Activated CD8-positive, alpha-beta memory T cell treated with anti-CD3 and anti-CD28 coated beads, Interleukin-2, amount 50 U/mL, for 1 hour (primary cell): ENCODE results near the gene DAND5.
A peak's percentile ranks its signal among the peaks of the same experiment; 100 is the strongest.

ENCODE experiments used
- DNase-seq: peaks from one replicate; pipeline ENCODE4 v3.0.0-alpha.2; 2020; ENCODE audit errors: extremely low read depth

The DAND5 gene, protein sequence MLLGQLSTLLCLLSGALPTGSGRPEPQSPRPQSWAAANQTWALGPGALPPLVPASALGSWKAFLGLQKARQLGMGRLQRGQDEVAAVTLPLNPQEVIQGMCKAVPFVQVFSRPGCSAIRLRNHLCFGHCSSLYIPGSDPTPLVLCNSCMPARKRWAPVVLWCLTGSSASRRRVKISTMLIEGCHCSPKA

DNA sequence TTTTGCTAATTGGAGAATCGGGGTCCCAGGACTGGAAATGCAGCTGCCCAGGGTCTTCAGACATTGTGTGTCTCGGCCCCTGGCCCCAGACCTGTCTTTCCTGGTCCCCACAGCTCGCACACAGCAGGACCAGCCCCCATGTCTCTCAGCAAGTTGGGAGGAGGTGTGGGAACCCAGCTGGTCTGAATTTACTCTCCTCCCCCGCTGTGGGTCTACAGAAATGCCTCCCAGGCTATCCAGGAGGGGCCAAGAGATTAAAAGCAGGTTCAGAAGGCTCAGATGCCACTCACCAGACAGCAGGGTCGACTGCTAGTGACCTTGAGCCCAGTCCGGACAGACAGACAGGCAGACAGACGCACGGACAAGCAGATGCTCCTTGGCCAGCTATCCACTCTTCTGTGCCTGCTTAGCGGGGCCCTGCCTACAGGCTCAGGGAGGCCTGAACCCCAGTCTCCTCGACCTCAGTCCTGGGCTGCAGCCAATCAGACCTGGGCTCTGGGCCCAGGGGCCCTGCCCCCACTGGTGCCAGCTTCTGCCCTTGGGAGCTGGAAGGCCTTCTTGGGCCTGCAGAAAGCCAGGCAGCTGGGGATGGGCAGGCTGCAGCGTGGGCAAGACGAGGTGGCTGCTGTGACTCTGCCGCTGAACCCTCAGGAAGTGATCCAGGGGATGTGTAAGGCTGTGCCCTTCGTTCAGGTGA, at the start of gene DAND5:
TSS of gene DAND5 (plus strand) at position 285 of the 697 bp plus-strand sequence. CDS start at position 370, 85 bp downstream.
- DNase-seq = no peak

DNA sequence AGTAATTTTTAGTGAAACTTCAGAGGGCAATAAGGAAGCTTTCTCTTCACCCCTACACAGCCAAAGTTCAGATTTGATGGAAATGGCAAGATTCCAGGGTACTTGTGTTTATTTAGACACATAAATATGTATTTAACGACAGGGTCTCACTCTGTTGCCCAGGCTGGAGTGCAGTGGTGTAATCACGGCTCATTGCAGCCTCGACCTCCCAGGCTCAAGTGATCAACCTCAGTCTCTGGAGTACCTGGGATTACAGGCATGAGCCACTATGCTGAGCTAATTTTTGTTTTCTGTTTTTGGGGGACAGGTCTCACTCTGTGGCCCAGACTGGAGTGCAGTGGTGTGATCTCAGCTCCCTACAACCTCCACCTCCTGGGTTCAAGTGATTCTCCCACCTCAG, 48.3 kb upstream of the DAND5 start:
- no peak for DNase-seq

DNA sequence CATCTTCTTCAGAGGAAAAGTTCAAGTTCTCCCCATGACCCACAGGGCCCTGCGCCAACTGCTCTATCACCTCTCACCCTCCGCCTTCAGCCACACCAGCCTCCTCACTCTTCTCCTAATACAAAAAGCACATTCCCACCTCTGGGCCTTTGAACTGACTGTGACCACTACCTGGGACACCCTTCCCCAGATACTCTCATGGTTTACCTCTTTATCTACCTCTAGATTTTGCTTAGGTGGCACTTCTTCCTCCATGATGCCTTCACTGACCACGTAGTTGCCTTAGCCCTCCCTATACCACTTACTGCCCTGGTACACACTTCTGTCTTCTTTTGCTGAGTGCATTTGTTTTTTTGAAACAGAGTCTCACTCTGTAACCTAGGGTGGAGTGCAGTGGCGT, 46.4 kb upstream of the DAND5 start:
- no peak for DNase-seq

DNA sequence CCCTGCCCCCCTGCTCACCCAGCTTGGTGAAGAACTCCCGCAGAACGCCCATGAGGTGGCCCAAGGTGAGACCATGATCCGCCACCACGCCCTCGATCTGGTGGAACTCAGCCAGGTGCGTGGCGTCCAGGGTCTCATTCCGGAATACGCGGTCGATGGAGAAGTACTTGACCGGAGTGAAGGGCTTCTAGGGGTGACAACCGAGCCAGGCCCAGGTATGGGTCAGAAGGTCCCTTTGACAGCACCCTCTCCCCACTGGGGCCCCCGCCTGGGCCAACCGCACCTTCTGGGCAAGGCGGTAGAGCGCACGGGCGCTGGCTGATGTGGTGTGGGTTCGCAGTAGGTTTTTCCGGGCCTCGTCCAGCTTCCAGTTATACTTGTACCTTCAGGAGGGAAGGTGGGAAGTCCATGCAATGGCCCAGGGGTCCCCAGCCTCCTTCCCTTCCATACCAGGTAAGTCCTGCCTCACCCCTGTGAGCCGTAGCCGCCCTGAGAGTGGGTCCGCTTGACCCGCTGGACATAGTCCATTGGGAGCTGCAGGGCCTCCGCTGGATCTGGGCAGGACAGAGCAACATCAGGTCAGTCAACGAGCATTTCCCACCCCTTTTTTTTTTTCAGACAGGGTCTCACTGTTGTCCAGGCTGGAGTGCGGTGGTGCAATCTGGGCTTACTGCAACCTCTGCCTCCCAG, 44.6 kb upstream of the DAND5 start:
- no peak for DNase-seq

DNA sequence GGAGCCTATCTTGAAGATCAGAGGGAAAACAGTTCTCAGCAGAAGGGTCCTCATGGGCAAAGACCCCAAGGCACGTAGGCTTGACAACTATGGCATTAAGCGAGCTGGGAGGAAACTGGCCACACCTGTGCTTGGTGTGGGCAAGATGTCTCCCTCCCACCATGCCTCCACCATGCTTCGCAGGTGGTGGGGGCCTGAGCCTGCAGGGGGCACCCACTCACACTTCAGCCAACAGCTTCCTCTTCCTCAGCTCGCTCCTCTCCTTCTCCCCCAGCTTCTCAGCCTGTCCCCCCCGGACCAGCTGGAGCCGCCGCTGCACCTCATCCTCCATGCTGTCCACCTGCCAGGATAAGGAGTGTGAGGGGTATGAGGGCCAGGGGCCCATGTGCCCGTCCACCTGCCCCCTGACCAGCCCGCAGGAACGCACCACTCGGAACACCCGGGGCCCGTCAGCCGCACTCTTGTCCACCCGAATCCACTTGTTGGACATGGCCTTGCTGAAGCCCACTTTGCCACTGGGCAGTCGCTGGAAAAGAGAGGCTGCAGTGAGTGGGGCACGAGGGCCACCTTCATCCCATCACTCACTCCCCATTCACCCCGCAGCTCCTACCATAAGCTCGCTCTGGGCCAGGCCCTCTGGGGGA, 39.3 kb upstream of the DAND5 start:
- no peak for DNase-seq

DNA sequence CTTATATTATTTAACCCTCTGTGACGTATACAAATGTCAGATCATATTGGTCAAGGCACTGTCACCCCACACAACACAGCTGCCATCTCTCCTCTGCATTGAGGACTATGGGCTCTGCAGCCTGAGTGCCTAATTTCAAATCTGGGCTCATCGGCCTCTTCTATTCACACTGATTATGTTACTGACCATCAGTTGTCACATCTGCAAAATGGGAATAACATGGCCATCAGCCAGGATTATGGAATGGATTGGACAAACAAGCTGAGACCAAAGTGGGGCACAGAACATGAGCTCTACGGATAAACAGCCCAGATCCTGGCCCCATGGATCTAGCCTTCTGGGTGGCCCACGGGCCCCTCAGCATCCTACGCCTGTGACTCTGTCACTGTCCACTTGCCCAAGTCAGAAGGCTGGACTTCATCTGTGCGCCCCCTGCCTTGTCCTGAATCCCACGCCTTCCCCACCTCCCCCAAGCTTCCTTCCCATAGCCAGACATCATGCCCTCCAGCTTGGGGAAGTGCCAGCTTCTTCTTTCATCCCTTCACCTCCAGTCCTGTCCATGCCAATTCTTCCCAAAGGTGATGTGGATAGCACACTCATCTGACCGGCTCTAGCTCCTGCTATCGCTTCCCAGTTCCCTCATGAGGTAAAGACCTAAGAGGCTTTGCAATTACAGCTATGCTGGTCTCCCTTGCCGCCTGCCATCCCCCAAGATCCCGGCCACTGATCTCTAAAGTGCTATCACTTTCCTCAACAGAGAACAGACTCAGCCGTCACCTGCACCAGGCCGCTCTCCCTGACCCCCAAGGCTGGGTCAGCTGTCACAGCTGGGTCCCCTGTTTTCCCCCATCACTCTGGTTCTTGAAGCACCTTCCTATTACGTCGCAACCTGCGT, 36.7 kb upstream of the DAND5 start:
- DNase-seq = no peak

DNA sequence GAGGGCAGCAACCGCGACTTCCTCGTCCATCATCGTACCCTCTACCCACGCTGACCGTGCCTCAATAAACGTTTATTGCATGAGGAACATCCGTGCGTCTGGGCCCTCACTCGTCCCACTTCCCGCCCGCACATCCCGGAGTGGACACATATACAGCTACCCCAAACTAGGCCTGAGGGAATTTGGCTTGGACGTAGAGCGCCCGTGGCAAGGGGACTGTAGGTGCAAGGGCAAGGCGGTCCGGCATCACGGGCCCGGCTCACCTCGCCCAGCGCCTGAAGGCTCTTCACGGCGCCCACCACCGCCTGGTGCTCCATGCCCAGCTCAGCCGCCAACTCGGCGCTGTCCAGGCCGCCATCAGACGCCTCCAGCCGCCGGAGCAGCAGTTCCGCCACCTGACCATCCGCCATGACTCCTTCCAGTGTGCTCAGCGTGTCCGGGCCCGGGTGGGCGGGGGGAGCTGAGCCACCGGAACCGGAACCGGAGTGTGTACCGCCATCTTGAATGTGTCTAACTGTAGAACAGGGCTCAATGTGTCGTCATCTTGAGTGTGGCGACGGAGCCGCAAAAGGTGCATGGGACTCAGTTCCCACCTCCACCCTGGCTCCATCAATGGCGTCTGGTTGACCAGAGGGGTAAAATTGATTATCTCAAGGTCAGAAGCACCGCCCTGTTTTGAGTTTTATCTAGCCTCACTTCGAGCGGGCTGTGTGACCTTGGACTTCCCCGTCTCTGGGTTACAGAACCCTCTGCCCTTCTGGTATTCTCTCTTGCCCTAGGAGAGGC, 35.9 kb upstream of the DAND5 start, which contains the start of gene FARSA:
TSS of gene FARSA (minus strand) at position 425 of the 786 bp plus-strand sequence. CDS start at position 410, 15 bp downstream.
- peak; percentile 69 for DNase-seq

DNA sequence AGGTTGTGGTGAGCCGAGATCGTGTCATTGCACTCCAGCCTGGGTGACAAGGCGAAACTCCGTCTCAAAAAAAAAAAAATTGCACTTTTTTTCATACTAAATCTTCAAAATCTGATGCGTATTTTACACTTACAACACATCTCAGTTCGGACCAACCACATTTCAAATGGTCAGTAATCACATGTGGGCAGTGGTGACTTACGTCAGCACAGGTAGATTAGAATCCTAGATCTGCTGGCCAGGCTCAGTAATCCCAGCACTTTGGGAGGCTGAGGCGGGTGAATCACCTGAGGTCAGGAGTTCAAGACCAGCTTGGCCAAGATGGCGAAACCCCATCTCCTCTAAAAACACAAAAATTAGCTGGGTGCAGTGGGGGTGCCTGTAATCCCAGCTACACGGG, 34.3 kb upstream of the DAND5 start:
- no peak for DNase-seq

DNA sequence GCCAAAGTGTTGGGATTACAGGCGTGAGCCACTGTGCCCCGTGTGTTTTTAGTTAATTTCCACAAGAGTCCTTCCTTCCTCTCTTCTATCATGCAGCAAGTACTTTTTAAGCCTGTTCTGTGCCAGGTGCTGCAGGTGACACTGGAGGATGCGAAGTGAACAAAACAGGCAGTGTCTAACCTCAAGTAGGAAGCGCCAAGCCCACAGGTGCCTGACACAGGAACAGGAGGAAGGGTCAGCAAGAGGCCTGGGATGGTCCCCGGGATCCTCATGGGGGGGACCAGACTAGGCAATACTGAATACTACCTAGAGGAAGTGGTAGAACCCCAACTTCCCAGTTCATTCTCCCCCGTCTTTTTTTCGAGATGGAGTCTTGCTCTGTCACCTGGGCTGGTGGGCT, 32.8 kb upstream of the DAND5 start:
- no peak for DNase-seq

DNA sequence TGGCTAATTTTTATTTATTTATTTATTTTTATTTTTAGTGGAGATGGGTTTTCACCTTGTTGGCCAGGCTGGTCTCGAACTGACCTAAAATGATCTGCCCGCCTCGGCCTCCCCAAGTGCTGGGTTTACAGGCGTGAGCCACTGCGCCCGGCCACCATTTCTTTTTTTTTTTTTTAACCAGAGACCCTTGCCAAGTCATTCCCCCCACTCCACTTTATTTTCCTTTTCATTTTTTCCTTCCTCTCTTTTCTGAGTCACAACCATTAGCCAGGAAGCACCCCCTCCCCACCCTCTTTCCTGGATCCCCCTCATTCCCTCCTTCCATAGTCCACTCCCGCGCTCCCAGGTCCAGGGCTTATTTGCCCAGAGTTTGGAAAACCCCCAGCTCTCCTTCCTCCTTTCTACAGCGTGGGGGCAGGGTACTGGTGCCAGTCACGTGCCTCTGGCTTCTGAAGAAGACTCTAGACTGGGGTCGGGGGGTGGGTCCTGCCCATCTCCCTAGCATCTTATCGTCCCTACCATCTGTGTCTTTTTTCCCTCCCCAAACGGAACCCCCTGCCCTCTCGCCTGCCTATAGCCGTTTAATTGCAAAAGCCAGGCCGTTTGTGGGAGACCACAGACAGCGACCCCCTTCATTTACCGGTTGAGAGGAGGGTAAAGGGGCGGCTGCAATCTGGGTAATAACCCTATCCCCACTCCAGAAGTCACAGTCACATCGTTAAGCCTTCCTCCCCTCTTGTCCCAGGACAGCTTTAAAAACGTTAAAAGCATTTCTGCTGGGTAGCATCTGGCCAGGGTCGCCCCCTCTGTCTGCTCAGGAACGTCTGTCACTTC, 32.1 kb upstream of the DAND5 start:
- DNase-seq = no peak

DNA sequence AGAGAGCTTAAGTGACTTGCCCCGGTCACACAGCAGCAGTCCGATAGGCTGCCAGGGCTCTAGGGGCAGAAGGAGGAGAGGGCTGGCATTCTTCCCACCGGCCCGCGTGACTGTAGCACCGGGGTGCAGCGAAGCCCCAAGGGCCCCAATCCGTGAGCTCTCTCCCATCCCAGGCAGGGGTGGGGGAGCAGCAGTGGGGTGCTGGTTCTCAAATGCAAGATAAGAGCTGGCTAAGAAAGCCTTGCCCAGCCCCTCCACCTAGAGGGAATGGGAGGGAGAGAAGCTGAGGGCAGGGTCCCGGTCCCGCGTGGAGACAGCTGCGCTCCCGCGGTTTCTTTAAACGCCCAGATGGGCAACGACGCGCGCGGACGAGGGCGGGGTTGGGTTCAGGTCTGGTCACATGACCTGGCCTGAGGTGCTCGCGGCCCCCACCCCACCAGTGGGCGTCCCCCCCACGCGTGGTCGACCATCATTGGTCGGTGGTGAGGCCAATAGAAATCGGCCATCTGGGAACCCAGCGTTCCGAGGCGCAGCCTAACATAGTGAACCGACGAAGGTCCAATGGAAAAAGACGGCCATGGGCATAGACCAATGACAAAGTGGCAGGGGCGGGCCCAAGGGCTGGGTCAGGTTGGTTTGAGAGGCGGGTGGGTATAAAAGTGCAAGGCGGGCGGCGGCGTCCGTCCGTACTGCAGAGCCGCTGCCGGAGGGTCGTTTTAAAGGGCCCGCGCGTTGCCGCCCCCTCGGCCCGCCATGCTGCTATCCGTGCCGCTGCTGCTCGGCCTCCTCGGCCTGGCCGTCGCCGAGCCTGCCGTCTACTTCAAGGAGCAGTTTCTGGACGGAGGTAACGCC, 31.2 kb upstream of the DAND5 start, which contains the start of gene CALR:
TSS of gene CALR (plus strand) at position 683 of the 852 bp plus-strand sequence. CDS start at position 754, 71 bp downstream.
- DNase-seq = peak; percentile 100

DNA sequence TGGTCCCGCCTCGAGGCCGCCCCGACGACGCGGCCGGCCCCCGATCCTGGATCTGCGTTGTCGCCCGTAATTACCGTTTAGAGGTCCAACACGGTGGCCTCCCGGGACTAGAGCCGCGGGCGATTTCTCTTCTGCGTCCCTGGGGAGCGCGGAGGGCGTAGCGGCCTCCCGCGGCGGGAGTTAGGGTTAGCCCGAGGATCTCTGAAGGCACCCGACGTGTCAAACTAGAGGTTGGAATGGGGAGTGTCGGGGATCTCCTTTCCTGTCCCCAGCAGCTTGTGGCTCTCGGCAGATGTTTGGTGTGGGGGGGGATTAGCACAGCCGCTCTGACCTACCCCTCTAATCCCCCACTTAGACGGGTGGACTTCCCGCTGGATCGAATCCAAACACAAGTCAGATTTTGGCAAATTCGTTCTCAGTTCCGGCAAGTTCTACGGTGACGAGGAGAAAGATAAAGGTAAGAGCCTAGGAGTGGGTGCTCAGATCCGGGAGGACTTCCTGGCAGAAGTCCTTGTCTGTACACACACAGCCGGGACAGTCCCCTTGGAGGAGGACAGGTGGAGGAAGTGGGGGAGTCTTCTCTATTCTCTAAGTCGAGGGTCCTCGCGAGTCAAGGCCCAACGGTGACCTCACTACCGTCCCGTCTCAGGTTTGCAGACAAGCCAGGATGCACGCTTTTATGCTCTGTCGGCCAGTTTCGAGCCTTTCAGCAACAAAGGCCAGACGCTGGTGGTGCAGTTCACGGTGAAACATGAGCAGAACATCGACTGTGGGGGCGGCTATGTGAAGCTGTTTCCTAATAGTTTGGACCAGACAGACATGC, 30.4 kb upstream of the DAND5 start:
- no peak for DNase-seq

DNA sequence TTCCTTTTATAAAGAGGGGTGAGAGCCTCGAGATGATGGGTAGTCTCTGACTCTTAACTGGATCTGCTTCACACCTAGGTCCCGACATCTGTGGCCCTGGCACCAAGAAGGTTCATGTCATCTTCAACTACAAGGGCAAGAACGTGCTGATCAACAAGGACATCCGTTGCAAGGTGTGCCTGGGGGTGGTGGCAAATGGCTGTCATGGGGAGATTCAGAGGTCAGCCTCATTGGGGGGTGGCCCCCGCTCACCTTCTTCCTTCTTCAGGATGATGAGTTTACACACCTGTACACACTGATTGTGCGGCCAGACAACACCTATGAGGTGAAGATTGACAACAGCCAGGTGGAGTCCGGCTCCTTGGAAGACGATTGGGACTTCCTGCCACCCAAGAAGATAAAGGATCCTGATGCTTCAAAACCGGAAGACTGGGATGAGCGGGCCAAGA, 29.4 kb upstream of the DAND5 start:
- no peak for DNase-seq

DNA sequence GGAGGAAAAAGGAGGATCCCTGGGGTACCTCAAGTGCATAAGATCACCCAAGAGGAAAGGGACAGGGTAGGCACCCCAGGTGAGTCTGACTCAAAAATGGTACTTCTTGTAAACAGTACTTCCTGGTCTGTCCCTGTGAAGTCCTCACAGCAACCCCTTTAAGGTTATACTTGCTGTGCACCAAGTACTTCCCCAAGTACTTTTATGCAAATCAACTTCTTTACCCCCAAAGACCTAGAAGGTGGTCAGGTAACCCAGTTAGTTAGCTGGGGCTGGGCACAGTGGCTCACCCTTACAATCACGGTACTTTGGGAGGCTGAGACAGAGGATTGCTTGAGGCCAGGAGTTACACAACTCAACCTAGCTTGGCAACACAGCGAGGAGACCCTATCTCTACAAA, 28.5 kb upstream of the DAND5 start:
- DNase-seq = no peak

DNA sequence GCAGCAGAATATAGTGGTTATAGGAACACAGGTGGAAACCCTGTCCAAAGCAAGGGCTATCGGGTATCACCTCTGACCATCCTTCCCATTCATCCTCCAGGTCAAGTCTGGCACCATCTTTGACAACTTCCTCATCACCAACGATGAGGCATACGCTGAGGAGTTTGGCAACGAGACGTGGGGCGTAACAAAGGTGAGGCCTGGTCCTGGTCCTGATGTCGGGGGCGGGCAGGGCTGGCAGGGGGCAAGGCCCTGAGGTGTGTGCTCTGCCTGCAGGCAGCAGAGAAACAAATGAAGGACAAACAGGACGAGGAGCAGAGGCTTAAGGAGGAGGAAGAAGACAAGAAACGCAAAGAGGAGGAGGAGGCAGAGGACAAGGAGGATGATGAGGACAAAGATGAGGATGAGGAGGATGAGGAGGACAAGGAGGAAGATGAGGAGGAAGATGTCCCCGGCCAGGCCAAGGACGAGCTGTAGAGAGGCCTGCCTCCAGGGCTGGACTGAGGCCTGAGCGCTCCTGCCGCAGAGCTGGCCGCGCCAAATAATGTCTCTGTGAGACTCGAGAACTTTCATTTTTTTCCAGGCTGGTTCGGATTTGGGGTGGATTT, 25.8 kb upstream of the DAND5 start:
- DNase-seq = no peak

DNA sequence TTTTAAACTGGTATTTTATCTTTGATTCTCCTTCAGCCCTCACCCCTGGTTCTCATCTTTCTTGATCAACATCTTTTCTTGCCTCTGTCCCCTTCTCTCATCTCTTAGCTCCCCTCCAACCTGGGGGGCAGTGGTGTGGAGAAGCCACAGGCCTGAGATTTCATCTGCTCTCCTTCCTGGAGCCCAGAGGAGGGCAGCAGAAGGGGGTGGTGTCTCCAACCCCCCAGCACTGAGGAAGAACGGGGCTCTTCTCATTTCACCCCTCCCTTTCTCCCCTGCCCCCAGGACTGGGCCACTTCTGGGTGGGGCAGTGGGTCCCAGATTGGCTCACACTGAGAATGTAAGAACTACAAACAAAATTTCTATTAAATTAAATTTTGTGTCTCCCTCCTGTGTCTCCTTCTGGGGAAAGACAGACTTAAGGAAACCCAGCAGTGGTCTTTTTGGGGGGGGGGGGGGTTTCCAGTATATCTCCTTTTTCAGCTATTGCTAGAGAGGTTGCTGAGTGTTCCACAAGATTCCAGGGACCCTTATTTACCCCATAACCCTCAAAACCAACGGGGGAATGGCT, 25.2 kb upstream of the DAND5 start:
- no peak for DNase-seq
